ENCODE results near the gene TRERF1.

The TRERF1 gene

DNA sequence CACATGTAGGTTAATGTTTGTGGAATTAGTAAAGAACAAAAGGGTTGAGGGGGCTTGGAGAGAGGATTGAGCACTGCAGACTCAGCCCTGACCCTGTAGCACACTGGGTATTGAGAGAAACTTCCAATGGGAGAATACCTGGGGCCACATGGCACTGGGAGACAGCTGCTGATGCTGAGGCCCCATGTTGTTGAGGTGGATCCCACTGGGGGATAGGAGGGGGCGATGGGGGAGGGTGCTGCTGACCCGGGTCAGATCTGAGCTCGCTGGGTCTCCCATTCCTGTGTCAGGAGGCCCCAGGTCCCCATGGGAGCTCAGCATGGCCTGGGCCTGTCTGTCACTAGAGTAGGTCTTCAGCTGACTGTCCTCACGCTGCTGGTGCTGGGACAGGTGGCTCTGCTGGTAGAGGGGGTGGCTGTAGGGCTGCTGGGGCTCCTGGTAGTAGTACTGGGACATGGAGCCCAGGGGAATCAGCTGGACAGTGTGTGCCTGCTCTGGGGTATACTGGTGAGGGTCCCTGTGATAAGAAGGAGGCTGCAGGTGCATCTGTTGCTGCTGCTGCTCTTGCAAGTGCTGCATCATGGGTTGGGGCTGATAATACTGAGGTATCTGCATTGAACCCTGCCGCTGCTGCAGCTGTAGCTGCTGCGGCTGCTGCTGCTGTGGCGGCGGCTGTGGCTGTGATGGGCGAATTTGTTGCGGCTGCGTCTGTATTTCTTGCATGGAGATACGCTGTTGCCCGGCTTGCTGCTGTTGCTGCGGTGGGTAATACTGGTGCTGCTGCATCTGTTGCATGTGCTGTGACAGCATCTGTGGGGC, 183.5 kb downstream of the TRERF1 start:
- no peak for DNase-seq

DNA sequence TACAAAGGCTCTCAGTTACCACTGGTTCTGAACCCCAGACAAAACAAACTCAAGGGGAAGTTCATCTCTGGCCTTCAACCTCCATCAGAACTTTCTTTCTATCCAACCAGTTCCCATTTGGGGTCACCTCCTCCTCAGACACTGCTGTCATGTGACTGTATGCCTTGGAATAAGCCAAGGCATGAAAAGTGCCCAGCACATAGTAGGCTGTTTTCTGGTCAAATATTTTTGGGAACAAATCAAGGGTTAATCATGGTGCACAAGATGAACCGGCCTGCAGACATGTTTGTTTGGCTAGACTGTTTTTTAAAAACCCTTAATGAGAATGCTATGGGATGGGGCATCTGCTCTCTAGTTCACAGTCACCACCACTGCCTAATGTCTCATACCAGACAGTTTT, 185.2 kb downstream of the TRERF1 start:
- no peak for DNase-seq

DNA sequence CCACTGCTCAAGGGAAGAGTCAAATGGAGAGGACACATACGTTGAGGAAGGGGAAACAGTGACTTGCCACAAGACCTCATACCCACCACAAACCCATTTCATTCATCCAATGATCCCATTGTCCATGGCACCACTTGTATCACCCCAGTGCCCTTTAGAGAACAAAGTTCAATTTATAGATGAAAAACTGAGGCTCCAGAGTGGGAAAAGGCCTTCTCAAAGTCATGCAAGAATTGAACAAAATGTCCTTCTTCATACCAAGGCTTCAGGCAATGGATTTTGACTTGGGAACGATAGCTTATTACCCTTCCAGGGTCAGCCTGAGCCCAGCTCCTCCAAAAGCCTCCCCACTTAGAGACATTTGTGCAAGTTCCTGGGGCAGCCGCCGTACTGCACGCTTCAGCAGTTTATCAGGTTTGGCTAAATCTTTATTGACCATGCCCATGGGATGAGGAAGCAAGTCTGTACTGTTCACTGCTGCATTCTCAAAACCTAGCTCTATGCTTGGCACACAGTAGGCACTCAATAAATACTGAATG, 186.8 kb downstream of the TRERF1 start:
- no peak for DNase-seq

GRCh38 chr6:42264162-42264851, 187.4 kb downstream of the TRERF1 start:
- DNase-seq: no peak

DNA sequence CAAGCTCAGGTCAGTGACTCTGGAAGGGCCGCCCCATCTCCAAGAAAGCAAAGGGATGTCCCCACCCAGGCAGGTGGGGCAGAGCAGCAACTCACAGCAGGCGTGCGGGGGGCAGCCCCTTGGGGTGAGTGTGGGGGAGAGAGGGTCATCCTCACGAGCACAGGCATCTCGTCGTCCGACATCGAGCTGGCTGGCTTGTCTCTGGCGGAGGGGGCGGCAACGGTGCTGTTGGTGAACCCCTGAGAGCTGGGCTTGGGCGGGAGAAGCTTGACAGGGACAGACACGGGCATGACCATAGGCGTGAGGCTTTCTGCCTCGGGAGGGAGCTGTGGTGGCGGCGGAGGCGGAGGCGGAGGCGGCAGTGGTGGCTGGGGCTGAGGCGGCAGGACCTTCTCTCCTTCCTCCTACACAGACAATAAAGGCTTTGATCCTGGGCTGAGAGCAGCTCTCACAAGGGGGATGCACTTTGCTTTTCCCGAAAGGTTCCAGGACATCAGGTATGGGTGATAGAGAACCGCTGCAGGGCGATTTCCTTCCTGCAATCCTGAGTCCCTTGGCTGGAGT, 188.5 kb downstream of the TRERF1 start:
- DNase-seq: no peak

DNA sequence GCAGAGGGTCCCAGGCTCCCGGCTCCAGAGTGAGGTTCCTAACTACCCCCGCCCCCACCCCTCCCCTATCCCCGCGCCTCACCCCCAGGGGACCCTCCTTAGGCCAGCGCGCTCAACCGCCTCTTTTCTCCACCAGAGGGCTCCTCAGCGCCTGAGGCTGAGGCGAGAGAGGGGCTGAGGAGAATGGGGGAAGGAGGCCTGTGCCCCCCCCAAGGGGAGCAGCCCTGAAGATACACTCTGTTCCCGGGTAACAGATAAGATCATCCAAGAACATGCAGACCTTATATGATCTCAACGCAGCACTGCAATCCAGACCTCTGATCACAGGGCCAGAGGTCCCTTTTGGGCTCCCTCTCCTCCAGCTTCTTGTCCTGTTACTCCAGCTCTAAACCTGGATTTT, 190.8 kb downstream of the TRERF1 start:
- peak in 1 of 2 experiments; percentile 16 for DNase-seq

DNA sequence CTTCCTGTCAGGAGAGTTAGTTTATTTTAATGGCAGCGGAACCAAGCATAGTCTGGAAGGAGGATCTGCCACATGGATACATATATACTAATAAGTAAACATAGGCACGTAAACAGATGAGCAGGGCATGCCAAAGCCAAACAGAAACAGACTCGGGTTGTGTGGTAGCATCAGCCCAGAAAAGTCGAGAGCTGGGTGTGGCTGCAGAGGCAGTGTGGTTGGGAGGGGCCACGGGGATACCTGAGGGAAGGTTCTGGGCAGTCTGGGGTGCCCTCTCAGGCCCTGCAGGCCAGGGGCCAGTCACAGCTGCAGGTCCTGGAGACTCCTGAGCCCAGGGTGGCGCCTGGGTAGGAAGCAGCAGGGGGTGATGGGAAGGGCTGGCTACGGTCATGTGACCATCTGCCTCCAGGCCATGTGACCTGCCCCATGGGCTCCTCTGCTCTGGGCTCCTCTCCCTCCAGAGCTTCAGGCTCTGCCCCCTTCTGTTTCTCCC, 191.3 kb downstream of the TRERF1 start:
- no peak for DNase-seq

DNA sequence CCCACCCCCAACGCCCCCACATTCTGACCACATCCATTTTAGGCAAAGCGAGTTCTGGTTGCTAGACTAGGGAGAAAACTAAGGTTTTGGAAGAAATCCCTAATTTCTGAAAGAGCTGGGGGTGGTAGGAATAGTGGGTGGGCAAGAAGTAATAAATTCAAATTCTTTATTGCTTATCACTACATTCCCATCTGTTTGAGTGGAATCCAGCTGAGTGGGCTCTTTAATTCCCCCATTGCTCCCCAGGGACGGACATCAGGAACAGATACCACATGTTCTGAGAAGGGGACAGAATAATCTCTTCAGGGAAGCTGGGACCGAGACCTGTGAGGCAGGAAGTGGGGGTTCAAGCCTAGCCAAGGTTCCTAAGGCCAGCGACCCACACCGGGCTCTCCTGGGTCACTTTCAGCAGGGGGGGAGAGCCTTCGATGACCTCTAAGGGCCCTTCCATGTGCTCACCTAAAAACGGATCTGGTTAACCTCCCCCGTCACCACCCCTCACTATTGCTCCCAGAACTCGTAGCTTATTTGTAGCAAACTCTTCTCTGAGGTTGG, 191.8 kb downstream of the TRERF1 start:
- DNase-seq: no peak

GRCh38 chr6:42259286-42259685, 192.4 kb downstream of the TRERF1 start:
- DNase-seq: no peak

DNA sequence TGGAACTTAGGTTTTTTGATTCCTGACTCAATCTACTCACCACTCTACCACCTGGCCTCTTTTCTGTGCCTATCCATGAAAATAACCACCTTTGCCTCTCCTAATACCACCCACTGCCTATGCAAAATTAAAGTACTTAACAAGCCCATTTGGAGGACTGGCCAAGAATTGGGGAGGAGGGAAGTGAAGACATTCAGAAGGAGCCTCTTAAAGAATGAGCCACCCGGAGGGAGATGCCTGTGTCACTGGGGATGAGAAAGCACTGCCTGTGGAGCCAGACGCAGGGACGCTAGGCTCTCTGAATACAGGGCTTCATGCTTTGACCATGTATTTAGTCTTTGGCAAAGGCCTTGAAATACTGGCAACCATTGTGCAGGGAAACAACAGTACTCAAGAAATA, 194.1 kb downstream of the TRERF1 start:
- no peak for DNase-seq

- no peak for DNase-seq
These were observed 194.7 kb downstream of the TRERF1 start for GRCh38 chr6:42257063-42257462.

DNA sequence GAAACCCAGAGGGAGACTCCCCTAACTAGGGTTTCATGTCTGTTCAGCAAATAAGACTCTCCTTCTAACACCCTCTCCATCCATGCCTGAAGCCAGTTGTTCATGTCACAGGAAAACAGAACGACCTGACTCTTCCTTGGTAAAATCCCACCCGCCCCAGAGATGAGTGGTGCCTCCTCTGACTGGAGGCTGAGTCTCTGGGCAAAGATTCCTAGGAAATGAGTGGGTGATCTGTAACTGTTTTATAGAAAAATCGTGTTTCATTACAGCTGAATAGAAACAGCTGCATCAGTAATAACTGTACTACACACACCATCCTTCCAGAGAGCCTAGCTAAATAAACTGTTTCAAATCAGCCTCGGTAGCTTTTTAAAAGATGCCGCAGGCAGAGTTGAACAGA, 196.7 kb downstream of the TRERF1 start:
- DNase-seq: no peak

DNA sequence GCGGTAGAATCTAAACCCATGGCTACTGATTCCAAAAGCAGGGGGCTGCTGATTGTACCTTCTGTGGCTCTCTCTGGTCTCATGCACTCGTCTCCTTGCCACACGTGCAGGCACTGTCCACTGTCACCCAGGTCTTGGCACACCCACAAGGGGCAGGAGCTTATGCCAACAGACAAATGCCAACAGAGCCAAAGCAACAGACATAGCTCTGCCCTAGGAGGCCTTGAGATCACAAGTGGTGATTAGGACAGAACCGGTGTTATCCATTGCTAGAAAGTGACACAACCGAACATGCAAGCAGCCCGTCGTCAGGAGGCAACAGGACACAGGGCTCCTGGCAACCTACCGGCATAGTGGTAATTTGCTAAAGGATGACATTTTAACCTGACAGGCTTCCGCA, 197.2 kb downstream of the TRERF1 start:
- no peak for DNase-seq

GRCh38 chr6:42251911-42252637, 199.7 kb downstream of the TRERF1 start:
- no peak for DNase-seq

- DNase-seq: no peak
These were observed 200.2 kb downstream of the TRERF1 start for GRCh38 chr6:42251500-42251899.

GRCh38 chr6:42250274-42250931, 201.3 kb downstream of the TRERF1 start:
- DNase-seq: no peak

- DNase-seq: peak in 1 of 2 experiments; percentile 8
These were observed 202.4 kb downstream of the TRERF1 start for GRCh38 chr6:42249279-42249678.

- DNase-seq: no peak
These were observed 208.7 kb downstream of the TRERF1 start for GRCh38 chr6:42243046-42243445.

GRCh38 chr6:42241915-42242314, 209.8 kb downstream of the TRERF1 start:
- DNase-seq: no peak

DNA sequence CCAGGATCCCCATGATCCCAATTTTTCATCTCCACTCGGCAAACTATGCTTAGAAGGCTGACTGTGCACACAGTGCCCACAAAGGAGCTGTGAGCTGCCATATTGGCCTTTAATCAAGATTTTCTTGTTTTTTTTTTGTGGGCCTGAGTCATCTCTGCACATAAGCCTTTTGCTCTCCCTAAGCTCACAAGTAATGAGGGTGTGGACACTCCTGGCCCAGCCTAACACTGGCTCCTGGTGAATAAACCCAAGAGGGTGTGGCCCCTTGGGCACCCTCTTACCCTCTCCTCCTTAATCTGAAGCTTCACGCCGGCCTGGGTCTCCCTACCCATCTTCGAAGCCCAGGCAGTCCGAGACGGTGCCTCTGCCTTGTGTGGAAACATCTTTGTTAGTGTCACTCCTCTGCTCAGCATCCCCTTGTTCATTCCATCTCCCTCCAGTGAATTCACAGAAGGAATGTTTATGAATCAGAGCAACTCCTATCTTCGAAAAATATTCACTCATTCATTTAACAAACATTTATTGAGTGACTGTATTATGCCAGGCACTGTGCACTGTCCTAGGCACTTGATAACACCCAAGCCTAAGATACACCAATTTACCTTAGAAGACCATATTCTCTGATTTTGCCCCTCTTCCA, 211.9 kb downstream of the TRERF1 start:
- DNase-seq: no peak

GRCh38 chr6:42239333-42239732, 212.4 kb downstream of the TRERF1 start:
- no peak for DNase-seq

GRCh38 chr6:42237857-42238256, 213.9 kb downstream of the TRERF1 start:
- DNase-seq: no peak

All from Kasumi-1 (cell line).